Vagina (tissue), 2 donors: ENCODE data around the gene SFMBT2. TPM values are rescaled to one million over a fixed set of nuclear protein-coding genes. Genes with fewer than 3 reads are reported as not detected.

ENCODE experiments used
- DNase-seq, 2 donors: peaks; one replicate each; pipeline ENCODE4 v3.0.0-alpha.2; 2017; ENCODE audit errors: extremely low spot score in 2 of 2
- H3K27ac ChIP-seq: fragments of 200-600 bp; sonication (generic); one replicate; pipeline ENCODE4 v1.5.1; 2019
- H3K27me3 ChIP-seq: fragments of 200-600 bp; sonication (generic); one replicate; pipeline ENCODE4 v1.5.1; 2019
- H3K36me3 ChIP-seq, 2 donors: fragments of 200-600 bp; sonication (generic); one replicate each; pipeline ENCODE4 v1.5.1; 2017 to 2019
- H3K4me1 ChIP-seq: fragments of 200-600 bp; sonication (generic); one replicate; pipeline ENCODE4 v1.5.1; 2019
- H3K4me3 ChIP-seq, 2 donors: fragments of 200-600 bp; sonication (generic); 1 replicate in 1 of 2; 2 replicates in 1 of 2; pipeline ENCODE4 v1.5.1; 2016 to 2019
- H3K9me3 ChIP-seq: fragments of 200-600 bp; sonication (generic); one replicate; pipeline ENCODE4 v1.5.1; 2019
- POLR2A ChIP-seq, 2 donors: fragments of 450-650 bp; IDR thresholded peaks; one replicate each; pipeline ENCODE4 v1.6.1; 2017; ENCODE audit warnings: antibody characterized with exemption in 2 of 2, mild to moderate bottlenecking in 2 of 2, moderate library complexity in 2 of 2
- POLR2AphosphoS5 ChIP-seq, 2 donors: sonication (generic); formaldehyde crosslinking; IDR thresholded peaks; one replicate each; pipeline ENCODE4 v1.9.0; 2017; ENCODE audit warnings: antibody characterized with exemption in 2 of 2, mild to moderate bottlenecking in 2 of 2, low read depth in 1 of 2; ENCODE audit not compliant: insufficient read depth in 1 of 2
- intact Hi-C: fragments of 100-400 bp; cut with DNase I; formaldehyde crosslinking; loops from one replicate; pipeline ENCODE4 v1.15.1; 2023
- total RNA-seq: library from RNA; depleted of rRNA; stranded (reverse); fragments of >200 nt; gene quantifications from one replicate; pipeline ENCODE4 v1.2.3, GENCODE V29; 2016
- TF ChIP-seq, protein P1 (sequence below), 3 experiments: fragments of 450-650 bp in 2 of 3; fragments of 200-600 bp in 1 of 3; sonication (generic) in 1 of 3; IDR thresholded peaks; one replicate each; pipeline ENCODE4 v1.5.1; 2017 to 2019; ENCODE audit warnings: antibody characterized with exemption in 3 of 3, mild to moderate bottlenecking in 2 of 3, moderate library complexity in 2 of 3

SFMBT2 gene
- total RNA-seq, 1 donor from 2014 or later, result 12.5 TPM

DNA sequence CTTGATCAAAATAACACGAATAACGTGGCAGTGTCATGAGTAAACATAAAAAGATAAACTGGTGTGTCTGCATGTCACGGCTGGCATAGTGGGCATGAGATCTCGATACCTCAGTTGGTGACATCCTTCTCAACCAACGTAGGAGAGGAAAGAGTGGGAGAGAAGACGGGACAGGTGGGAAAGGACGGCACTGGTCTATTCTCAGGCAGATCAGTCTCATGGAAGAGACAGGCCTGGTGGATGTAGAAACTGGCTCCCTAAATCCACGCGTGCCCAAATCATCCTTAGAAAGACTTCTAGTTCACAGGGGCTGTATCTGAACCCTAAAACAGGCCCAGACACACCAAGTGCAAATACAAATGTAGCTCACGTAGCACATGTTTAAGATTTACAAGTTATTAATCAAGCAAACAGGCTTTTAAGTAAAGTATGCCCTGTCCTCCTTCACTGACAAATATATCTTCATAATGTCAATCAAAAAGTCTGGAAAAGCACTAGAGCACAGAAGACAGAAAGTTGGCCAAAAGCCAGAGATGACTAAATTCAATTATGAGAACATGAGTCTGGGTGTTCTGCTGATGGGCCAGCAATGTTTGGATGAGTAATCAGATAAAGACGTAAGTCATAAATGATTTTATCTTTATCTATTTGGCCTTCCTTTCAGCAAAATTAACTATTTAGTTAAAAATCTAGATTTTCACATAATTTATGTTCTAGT lies 56.3 kb downstream of the SFMBT2 start:
- TF ChIP-seq POLR2AphosphoS5 (IDR thresholded peaks at IDR 0.05; ENCODE audit: insufficient read depth in 1 of 2, low read depth in 1 of 2), result no peak
- TF ChIP-seq POLR2A (IDR thresholded peaks at IDR 0.05), result no peak
- TF ChIP-seq, protein P1, sequence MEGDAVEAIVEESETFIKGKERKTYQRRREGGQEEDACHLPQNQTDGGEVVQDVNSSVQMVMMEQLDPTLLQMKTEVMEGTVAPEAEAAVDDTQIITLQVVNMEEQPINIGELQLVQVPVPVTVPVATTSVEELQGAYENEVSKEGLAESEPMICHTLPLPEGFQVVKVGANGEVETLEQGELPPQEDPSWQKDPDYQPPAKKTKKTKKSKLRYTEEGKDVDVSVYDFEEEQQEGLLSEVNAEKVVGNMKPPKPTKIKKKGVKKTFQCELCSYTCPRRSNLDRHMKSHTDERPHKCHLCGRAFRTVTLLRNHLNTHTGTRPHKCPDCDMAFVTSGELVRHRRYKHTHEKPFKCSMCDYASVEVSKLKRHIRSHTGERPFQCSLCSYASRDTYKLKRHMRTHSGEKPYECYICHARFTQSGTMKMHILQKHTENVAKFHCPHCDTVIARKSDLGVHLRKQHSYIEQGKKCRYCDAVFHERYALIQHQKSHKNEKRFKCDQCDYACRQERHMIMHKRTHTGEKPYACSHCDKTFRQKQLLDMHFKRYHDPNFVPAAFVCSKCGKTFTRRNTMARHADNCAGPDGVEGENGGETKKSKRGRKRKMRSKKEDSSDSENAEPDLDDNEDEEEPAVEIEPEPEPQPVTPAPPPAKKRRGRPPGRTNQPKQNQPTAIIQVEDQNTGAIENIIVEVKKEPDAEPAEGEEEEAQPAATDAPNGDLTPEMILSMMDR (IDR thresholded peaks at IDR 0.05), result no peak
- H3K4me3 ChIP-seq, result no peak overlapping the region
- H3K4me1 ChIP-seq, result peaks cover 8% of the 10 kb centered on the region
- intact Hi-C loops, result no loop called here
- H3K27me3 ChIP-seq, result no peaks in the 10 kb centered on the region
- no peaks in the 10 kb centered on the region for H3K9me3 ChIP-seq
- no peaks in the 10 kb centered on the region for H3K36me3 ChIP-seq
- no peak overlapping the region for H3K27ac ChIP-seq
- DNase-seq, result no peak

GRCh38 chr10:7351894-7352293 lies 58.9 kb downstream of the SFMBT2 start:
- no peaks in the 10 kb centered on the region for H3K36me3 ChIP-seq
- peaks cover 8% of the 10 kb centered on the region for H3K4me1 ChIP-seq
- no peaks in the 10 kb centered on the region for H3K9me3 ChIP-seq
- DNase-seq, result no peak
- TF ChIP-seq POLR2A (IDR thresholded peaks at IDR 0.05), result no peak
- no peak for TF ChIP-seq POLR2AphosphoS5 (IDR thresholded peaks at IDR 0.05; ENCODE audit: insufficient read depth in 1 of 2, low read depth in 1 of 2)
- TF ChIP-seq, protein P1 (IDR thresholded peaks at IDR 0.05), result no peak
- intact Hi-C loops, result no loop called here
- H3K4me3 ChIP-seq, result no peak overlapping the region
- no peaks in the 10 kb centered on the region for H3K27me3 ChIP-seq
- no peak overlapping the region for H3K27ac ChIP-seq

DNA sequence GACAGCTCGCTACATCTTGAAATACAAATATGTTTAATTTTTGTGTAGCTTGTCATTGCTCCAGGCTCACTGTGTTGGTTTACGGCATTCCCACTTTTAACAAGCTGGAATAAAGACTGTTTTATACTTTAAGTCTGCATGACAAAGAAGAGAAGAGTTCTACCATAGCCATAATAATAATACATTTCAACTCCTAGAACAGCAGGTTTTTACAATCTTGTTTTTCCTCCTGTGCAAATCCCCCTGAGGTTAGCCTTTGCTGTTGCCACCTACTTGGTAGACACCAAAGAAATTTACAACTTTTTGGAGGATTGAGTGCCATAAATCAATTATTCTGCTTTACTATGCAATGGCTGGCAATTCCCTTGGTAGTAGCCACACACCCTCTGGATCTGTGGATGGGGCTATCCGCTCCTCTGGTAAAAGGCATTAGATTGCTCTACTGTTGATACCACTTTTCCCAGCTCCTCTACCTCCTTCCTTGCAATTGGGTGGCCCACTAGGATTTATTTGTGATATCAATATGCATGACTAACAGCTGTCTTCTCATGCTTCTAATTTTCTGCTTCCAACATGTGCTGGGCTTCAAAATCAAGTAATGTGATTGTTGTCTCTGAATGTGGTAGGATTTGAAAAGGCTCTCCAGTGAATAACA lies 60.2 kb downstream of the SFMBT2 start:
- H3K27ac ChIP-seq, result no peak overlapping the region
- no peaks in the 10 kb centered on the region for H3K27me3 ChIP-seq
- H3K9me3 ChIP-seq, result no peaks in the 10 kb centered on the region
- H3K4me1 ChIP-seq, result peaks cover 13% of the 10 kb centered on the region
- no peak for DNase-seq
- intact Hi-C loops, result no loop called here
- H3K36me3 ChIP-seq, result no peaks in the 10 kb centered on the region
- TF ChIP-seq, protein P1 (IDR thresholded peaks at IDR 0.05), result no peak
- TF ChIP-seq POLR2A (IDR thresholded peaks at IDR 0.05) (no peak), POLR2AphosphoS5 (IDR thresholded peaks at IDR 0.05; ENCODE audit: insufficient read depth in 1 of 2, low read depth in 1 of 2) (no peak)
- no peak overlapping the region for H3K4me3 ChIP-seq

- Histone ChIP-seq H3K27ac (no peak overlapping the region), H3K27me3 (no peaks in the 10 kb centered on the region), H3K4me1 (peaks cover 14% of the 10 kb centered on the region), H3K9me3 (no peaks in the 10 kb centered on the region), H3K4me3 (no peak overlapping the region), H3K36me3 (no peaks in the 10 kb centered on the region)
- TF ChIP-seq, protein P1 (IDR thresholded peaks at IDR 0.05), result no peak
- TF ChIP-seq POLR2AphosphoS5 (IDR thresholded peaks at IDR 0.05; ENCODE audit: insufficient read depth in 1 of 2, low read depth in 1 of 2), result no peak
- no peak for TF ChIP-seq POLR2A (IDR thresholded peaks at IDR 0.05)
- no peak for DNase-seq
- intact Hi-C loops, result no loop called here
Measured at GRCh38 chr10:7345717-7346116, 65.1 kb downstream of the SFMBT2 start.

DNA sequence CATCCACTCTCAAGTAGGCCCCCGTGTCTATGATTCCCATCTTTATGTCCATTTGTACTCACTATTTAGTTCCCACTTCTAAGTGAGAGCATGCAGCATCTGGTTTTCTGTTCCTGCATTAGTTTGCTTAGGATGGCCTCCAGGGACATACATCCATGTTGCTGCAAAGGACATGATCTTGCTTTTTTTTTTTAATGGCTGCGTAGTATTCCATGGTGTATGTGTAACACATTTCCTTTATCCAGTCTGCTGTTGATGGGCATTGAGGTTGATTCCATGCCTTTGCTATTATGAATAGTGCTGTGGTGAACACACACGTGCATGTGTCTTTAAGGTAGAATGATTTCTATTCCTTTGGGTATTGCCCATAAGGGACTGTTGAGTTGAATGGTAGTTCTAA lies 67.8 kb downstream of the SFMBT2 start:
- no peaks in the 10 kb centered on the region for H3K9me3 ChIP-seq
- intact Hi-C loops, result no loop called here
- no peak for DNase-seq
- H3K4me3 ChIP-seq, result no peak overlapping the region
- H3K36me3 ChIP-seq, result no peaks in the 10 kb centered on the region
- H3K4me1 ChIP-seq, result peaks cover 23% of the 10 kb centered on the region
- H3K27ac ChIP-seq, result no peak overlapping the region
- TF ChIP-seq POLR2A (IDR thresholded peaks at IDR 0.05) (no peak), POLR2AphosphoS5 (IDR thresholded peaks at IDR 0.05; ENCODE audit: insufficient read depth in 1 of 2, low read depth in 1 of 2) (no peak)
- TF ChIP-seq, protein P1 (IDR thresholded peaks at IDR 0.05), result no peak
- H3K27me3 ChIP-seq, result no peaks in the 10 kb centered on the region
